ENCODE data around the gene WDR59. TPM values are rescaled to one million over a fixed set of nuclear protein-coding genes. Genes with fewer than 3 reads are reported as not detected.
"Not testable (repeated sequence)": the region's sequence is repeated elsewhere in the genome, so short reads cannot be mapped to it uniquely, and the experiment has no call there.

WDR59 gene
- polyA plus RNA-seq, 3 donors, result 6.7 to 44.4 (median 7.8) TPM

- no peaks in the 10 kb centered on the region for H3K4me1 Mint-ChIP-seq
- DNase-seq, result no peak
- Histone ChIP-seq H3K27ac (ENCODE audit: low read depth in 1 of 2, low read length in 2 of 2) (no peak overlapping the region), H3K4me1 (ENCODE audit: control insufficient read depth in 1 of 2, insufficient read depth in 2 of 2, low read length in 2 of 2) (no peaks in the 10 kb centered on the region), H3K4me2 (replicated peaks; ENCODE audit: extremely low read depth, low read length, poor library complexity, severe bottlenecking) (no peak overlapping the region), H3K27me3 (ENCODE audit: control insufficient read depth in 2 of 2, insufficient read depth in 2 of 2, low read length in 2 of 2) (no peaks in the 10 kb centered on the region), H3K9me3 (replicated peaks in 1 of 2; ENCODE audit: control insufficient read depth in 1 of 2, insufficient read depth in 1 of 2, low read length in 2 of 2) (no peaks in the 10 kb centered on the region), H2AFZ (ENCODE audit: insufficient read depth, low read depth, low read length, poor library complexity, severe bottlenecking) (no peak overlapping the region), H3K36me3 (replicated peaks in 1 of 2; ENCODE audit: control insufficient read depth in 1 of 2, insufficient read depth in 2 of 2, low read length in 2 of 2) (no peaks in the 10 kb centered on the region), H3K9ac (ENCODE audit: insufficient read depth, low read length, poor library complexity, severe bottlenecking) (no peak overlapping the region), H3K79me2 (ENCODE audit: insufficient read depth, low read length) (no peaks in the 10 kb centered on the region), H4K20me1 (ENCODE audit: insufficient read depth, low read length) (no peaks in the 10 kb centered on the region), H3K4me3 (replicated peaks in 1 of 3; ENCODE audit: low read depth in 2 of 3, low read length in 3 of 3) (no peak overlapping the region)
- H3K9me3 Mint-ChIP-seq, result no peaks in the 10 kb centered on the region
- H3K4me3 Mint-ChIP-seq, result no peak overlapping the region
- no peak overlapping the region for H3K27ac Mint-ChIP-seq
- intact Hi-C loops (cut with micrococcal nuclease), result no loop called here
- H3K27me3 Mint-ChIP-seq (ENCODE audit: low read depth in 3 of 3), result peaks cover 1 to 10% (median 9%) of the 10 kb centered on the region in 3 donors
- H3K36me3 Mint-ChIP-seq, result no peaks in the 10 kb centered on the region
- TF ChIP-seq CTCF (IDR thresholded peaks at IDR 0.05), result no peak
- WGBS (ENCODE audit: insufficient coverage), result 80% methylated on average over 6 of the region's 20 CpGs
Observed at GRCh38 chr16:74844041-74844980, 140.6 kb downstream of the WDR59 start.

- H3K36me3 ChIP-seq (replicated peaks in 1 of 2; ENCODE audit: control insufficient read depth in 1 of 2, insufficient read depth in 2 of 2, low read length in 2 of 2); H3K79me2 ChIP-seq (ENCODE audit: insufficient read depth, low read length); H3K4me1 Mint-ChIP-seq; H3K4me3 ChIP-seq (replicated peaks in 1 of 3; ENCODE audit: low read depth in 2 of 3, low read length in 3 of 3); H3K9me3 Mint-ChIP-seq; H3K9me3 ChIP-seq (replicated peaks in 1 of 2; ENCODE audit: control insufficient read depth in 1 of 2, insufficient read depth in 1 of 2, low read length in 2 of 2); H3K4me3 Mint-ChIP-seq; H2AFZ ChIP-seq (ENCODE audit: insufficient read depth, low read depth, low read length, poor library complexity, severe bottlenecking); H3K4me2 ChIP-seq (replicated peaks; ENCODE audit: extremely low read depth, low read length, poor library complexity, severe bottlenecking); H3K27me3 ChIP-seq (ENCODE audit: control insufficient read depth in 2 of 2, insufficient read depth in 2 of 2, low read length in 2 of 2); H3K27ac Mint-ChIP-seq; H3K27ac ChIP-seq (ENCODE audit: low read depth in 1 of 2, low read length in 2 of 2); DNase-seq; H3K9ac ChIP-seq (ENCODE audit: insufficient read depth, low read length, poor library complexity, severe bottlenecking); H3K4me1 ChIP-seq (ENCODE audit: control insufficient read depth in 1 of 2, insufficient read depth in 2 of 2, low read length in 2 of 2); H3K36me3 Mint-ChIP-seq; intact Hi-C loops (cut with micrococcal nuclease); H4K20me1 ChIP-seq (ENCODE audit: insufficient read depth, low read length): not testable (repeated sequence)
- H3K27me3 Mint-ChIP-seq (ENCODE audit: low read depth in 3 of 3), result peaks cover 3 to 10% (median 10%) of the 10 kb centered on the region in 3 donors
- WGBS (ENCODE audit: insufficient coverage), result 68% methylated on average over 5 of the region's 14 CpGs
Observed at GRCh38 chr16:74843381-74844035, 141.4 kb downstream of the WDR59 start.
